Tibial artery (tissue), 4 donors: ENCODE results near the gene TMEM59.

ENCODE experiments used
- DNase-seq, 2 donors: peaks; one replicate each; pipeline ENCODE4 v3.0.0-alpha.2; 2019
- H3K27ac ChIP-seq, 2 donors: fragments of 200-600 bp; sonication (generic) in 1 of 2; 1 replicate in 1 of 2; 2 replicates in 1 of 2; pipeline ENCODE4 v1.5.1; 2018 to 2019; ENCODE audit warnings: mild to moderate bottlenecking in 1 of 2
- H3K27me3 ChIP-seq, 2 donors: fragments of 200-600 bp; sonication (generic) in 1 of 2; one replicate each; pipeline versions ENCODE4 v1.5.1 to v1.6.0; 2016 to 2019
- H3K36me3 ChIP-seq, 3 donors: fragments of 200-600 bp; sonication (generic) in 2 of 3; one replicate each; pipeline ENCODE4 v1.5.1; 2016 to 2019; ENCODE audit warnings: mild to moderate bottlenecking in 2 of 3
- H3K4me1 ChIP-seq, 4 donors: fragments of 200-600 bp; sonication (generic) in 2 of 4; 1 replicate in 3 of 4; 2 replicates in 1 of 4; pipeline ENCODE4 v1.5.1; 2016 to 2019
- H3K4me3 ChIP-seq, 2 donors: fragments of 200-600 bp; sonication (generic) in 1 of 2; 1 replicate in 1 of 2; 2 replicates in 1 of 2; pipeline ENCODE4 v1.5.1; 2018 to 2019; ENCODE audit warnings: mild to moderate bottlenecking in 2 of 2
- H3K9me3 ChIP-seq, 3 donors: fragments of 200-600 bp; sonication (generic) in 1 of 3; one replicate each; pipeline ENCODE4 v1.5.1; 2016 to 2019
- CTCF ChIP-seq, 2 experiments: fragments of 200-600 bp in 1 of 2; fragments of 450-650 bp in 1 of 2; IDR thresholded peaks; one replicate each; pipeline ENCODE4 v1.5.1; 2017 to 2019; ENCODE audit warnings: antibody characterized with exemption in 2 of 2, mild to moderate bottlenecking in 1 of 2, moderate library complexity in 1 of 2
- intact Hi-C: fragments of 100-400 bp; cut with DNase I; formaldehyde crosslinking; loops from one replicate; pipeline ENCODE4 v1.15.0; 2023; ENCODE audit warnings: low total_unique reads

Gene TMEM59

DNA sequence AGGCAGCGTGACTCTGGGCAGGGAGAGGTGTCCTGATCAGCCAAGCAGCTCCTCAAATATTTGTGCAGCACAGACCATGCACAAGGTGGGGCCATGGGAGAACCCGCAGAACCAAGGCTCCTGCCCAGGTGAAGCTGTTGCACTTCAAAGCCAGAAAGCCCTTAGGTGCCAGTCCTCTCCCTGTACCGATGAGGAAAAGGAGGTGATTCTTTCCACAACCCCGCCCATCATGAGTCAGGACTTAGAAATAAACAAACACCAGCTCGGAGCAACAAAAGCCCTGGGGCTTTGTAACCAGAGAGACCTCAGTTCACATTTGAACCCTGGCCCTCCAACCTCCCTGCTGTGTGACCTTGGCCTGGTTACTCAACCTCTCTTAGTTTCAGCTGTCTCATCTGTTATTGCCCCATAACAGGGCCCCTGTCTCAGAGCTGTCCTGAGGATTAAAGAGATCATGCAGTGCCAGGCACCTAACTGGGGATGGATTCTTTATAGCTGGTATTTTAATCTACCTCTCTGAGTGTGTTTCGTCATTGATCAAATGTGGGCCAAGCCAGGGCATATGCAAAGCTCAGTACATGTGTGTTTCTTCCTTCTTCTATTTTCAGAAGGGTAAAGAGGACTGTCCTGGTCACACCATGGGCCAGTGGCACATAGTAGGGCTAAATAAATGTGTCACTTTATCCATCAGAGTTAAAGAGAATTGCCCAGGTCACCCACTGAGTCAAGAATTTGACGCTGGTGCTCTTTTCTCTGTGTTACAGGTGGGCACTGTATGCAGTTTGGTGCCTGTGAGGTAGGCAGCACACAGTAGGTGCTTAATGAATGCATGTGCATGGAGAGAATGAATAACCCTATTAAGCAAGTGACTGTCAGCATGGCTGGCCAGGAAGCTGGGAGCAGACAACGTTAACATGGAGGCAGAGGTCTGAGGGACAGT is 36.4 kb downstream of the TMEM59 start:
- H3K9me3 ChIP-seq, result no peaks in the 10 kb centered on the region
- no peak for DNase-seq
- no peak overlapping the region for H3K27ac ChIP-seq
- no peaks in the 10 kb centered on the region for H3K36me3 ChIP-seq
- TF ChIP-seq CTCF (IDR thresholded peaks at IDR 0.05), result no peak
- intact Hi-C loops, result no loop called here
- peaks cover 0 to 38% of the 10 kb centered on the region in 2 donors for H3K27me3 ChIP-seq
- no peak overlapping the region for H3K4me3 ChIP-seq
- H3K4me1 ChIP-seq, result no peaks in the 10 kb centered on the region

- H3K4me1 ChIP-seq, result no peaks in the 10 kb centered on the region
- no peak overlapping the region for H3K27ac ChIP-seq
- no peak overlapping the region for H3K4me3 ChIP-seq
- H3K9me3 ChIP-seq, result no peaks in the 10 kb centered on the region
- no peak for TF ChIP-seq CTCF (IDR thresholded peaks at IDR 0.05)
- H3K36me3 ChIP-seq, result no peaks in the 10 kb centered on the region
- peaks cover 0 to 50% of the 10 kb centered on the region in 2 donors for H3K27me3 ChIP-seq
- DNase-seq, result peak in 1 of 2 donors; percentile 53
- intact Hi-C loops, result no loop called here
Observed at GRCh38 chr1:54014009-54014629, 38.9 kb downstream of the TMEM59 start.

DNA sequence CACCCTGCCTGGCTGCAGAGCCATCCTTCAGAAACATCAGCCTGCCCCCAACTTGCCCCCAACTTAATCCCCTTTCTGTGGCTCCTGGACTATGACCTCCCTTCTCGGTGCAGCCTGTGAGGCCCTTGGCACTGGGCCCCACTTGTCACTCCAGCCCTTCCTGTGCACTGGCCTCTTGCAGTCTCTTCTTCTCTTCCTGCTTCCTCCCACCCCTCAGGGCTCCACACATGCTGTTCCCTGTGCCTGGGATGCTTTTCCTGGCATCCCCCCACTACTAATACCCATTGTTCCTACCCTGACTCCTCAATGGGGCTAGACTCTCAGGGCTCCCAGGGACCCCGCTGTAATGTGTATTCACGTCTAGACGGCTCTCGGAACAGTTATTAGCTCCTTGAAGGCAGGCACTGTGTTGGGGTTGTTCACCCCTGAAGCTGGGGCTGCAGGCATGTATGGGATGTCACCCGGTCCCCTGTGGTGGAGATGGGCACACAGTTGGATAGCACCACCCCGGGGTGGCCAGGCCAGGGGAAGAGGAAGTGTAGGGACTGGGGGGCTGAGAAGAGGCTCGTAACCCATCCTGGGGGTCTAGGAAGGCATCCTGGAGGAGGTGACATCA is 39.5 kb downstream of the TMEM59 start:
- no peak overlapping the region for H3K4me3 ChIP-seq
- H3K36me3 ChIP-seq, result no peaks in the 10 kb centered on the region
- no peak overlapping the region for H3K27ac ChIP-seq
- H3K27me3 ChIP-seq, result peaks cover 0 to 56% of the 10 kb centered on the region in 2 donors
- no peaks in the 10 kb centered on the region for H3K9me3 ChIP-seq
- H3K4me1 ChIP-seq, result no peaks in the 10 kb centered on the region
- intact Hi-C loops, result no loop called here
- TF ChIP-seq CTCF (IDR thresholded peaks at IDR 0.05), result no peak
- DNase-seq, result peak in 1 of 2 donors; percentile 27

DNA sequence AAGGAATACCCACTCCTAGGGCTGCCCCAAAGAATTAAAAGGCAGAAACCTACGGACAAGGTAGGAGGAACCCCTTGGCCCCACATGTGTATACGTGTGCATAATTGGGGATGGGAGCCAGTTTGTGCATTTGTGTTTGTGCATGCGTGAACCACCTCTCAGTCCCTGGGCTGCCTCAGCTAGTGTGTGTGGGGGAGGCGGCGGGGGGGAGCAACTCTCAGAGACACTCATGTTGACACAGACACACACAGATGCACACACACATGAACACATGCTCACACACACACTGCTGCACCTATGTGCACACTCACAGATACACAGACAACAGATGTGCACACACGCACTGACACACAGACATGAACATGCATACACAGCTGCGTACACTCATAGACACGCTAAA is 40.1 kb downstream of the TMEM59 start:
- TF ChIP-seq CTCF (IDR thresholded peaks at IDR 0.05), result no peak
- Histone ChIP-seq H3K27me3 (peaks cover 0 to 60% of the 10 kb centered on the region in 2 donors), H3K4me1 (no peaks in the 10 kb centered on the region), H3K4me3 (no peak overlapping the region), H3K36me3 (no peaks in the 10 kb centered on the region), H3K27ac (no peak overlapping the region), H3K9me3 (no peaks in the 10 kb centered on the region)
- DNase-seq, result peak in 1 of 2 donors; percentile 44
- intact Hi-C loops, result no loop called here

GRCh38 chr1:54012008-54012325 is 41.0 kb downstream of the TMEM59 start:
- H3K36me3 ChIP-seq, result no peaks in the 10 kb centered on the region
- H3K9me3 ChIP-seq, result no peaks in the 10 kb centered on the region
- no peak overlapping the region for H3K27ac ChIP-seq
- no peak overlapping the region for H3K4me3 ChIP-seq
- H3K27me3 ChIP-seq, result peaks cover 0 to 57% of the 10 kb centered on the region in 2 donors
- intact Hi-C loops, result no loop called here
- no peak for TF ChIP-seq CTCF (IDR thresholded peaks at IDR 0.05)
- no peaks in the 10 kb centered on the region for H3K4me1 ChIP-seq
- peak in 1 of 2 donors; percentile 48 for DNase-seq
